IMR-90 (cell line): ENCODE measurements around the gene SPPL3. TPM values are rescaled to one million over a fixed set of nuclear protein-coding genes. Genes with fewer than 3 reads are reported as not detected.

Source experiments
- ATAC-seq: fragments of 200-7000 bp; cut with Tn5 transposase; 2 replicates; pipeline ENCODE4 v1.9.1; 2020; ENCODE audit warnings: low read depth, mild to moderate bottlenecking, moderate library complexity
- BruUV-seq: library from RNA; stranded (reverse); fragments of 400-500 nt; replicated peaks from 2 replicates; lab custom pipeline; 2021; lab: Mats Ljungman, UMichigan
- CTCF ChIA-PET: fragments of 300-600 bp; formaldehyde crosslinking; extraction: SDS; loops from one replicate; lab custom pipeline; 2021; ENCODE audit warnings: antibody characterized with exemption; lab: Yijun Ruan, JAX
- POLR2A ChIA-PET: fragments of 300-600 bp; sonication (Branson Sonifier 250); formaldehyde crosslinking; loops from one replicate; lab custom pipeline; 2022; ENCODE audit warnings: antibody characterized with exemption; ENCODE audit not compliant: unreplicated experiment; lab: Charles Lee
- DNase-seq: peaks from one replicate; pipeline ENCODE4 v3.0.0; 2013
- H2AFZ ChIP-seq: replicated peaks from 2 replicates; pipeline ENCODE3; 2013; ENCODE audit warnings: low read length, mild to moderate bottlenecking; ENCODE audit not compliant: poor library complexity
- H2AK5ac ChIP-seq: 2 replicates; pipeline ENCODE4 v1.6.1; 2013; ENCODE audit warnings: low read depth, low read length, inconsistent platforms
- H2AK9ac ChIP-seq: replicated peaks from 2 replicates; pipeline ENCODE3; 2013; ENCODE audit warnings: mild to moderate bottlenecking, low read depth, low read length, moderate library complexity; ENCODE audit not compliant: poor library complexity
- H2BK120ac ChIP-seq: 2 replicates; pipeline ENCODE4 v1.6.1; 2013; ENCODE audit warnings: low read depth, low read length, inconsistent platforms
- H2BK15ac ChIP-seq: 3 replicates; pipeline ENCODE4 v1.6.1; 2013; ENCODE audit warnings: low read depth, low read length, inconsistent platforms
- H2BK20ac ChIP-seq: 2 replicates; pipeline ENCODE4 v1.6.1; 2013; ENCODE audit warnings: low read depth, mild to moderate bottlenecking, inconsistent platforms, low read length, moderate library complexity
- H2BK5ac ChIP-seq: 2 replicates; pipeline ENCODE4 v1.6.1; 2013; ENCODE audit warnings: mild to moderate bottlenecking, low read depth, low read length, inconsistent platforms; ENCODE audit not compliant: poor library complexity, severe bottlenecking
- H3K14ac ChIP-seq: replicated peaks from 2 replicates; pipeline ENCODE4 v1.6.1; 2013; ENCODE audit warnings: low read depth, low read length, inconsistent platforms
- H3K18ac ChIP-seq: 2 replicates; pipeline ENCODE4 v1.6.1; 2013; ENCODE audit warnings: low read depth, low read length, control low read depth
- H3K23ac ChIP-seq: 2 replicates; pipeline ENCODE4 v1.6.1; 2013; ENCODE audit warnings: low read depth, low read length, inconsistent platforms
- H3K27ac ChIP-seq: 2 replicates; pipeline ENCODE4 v1.5.1; 2013; ENCODE audit warnings: mild to moderate bottlenecking, control low read depth, low read length; ENCODE audit not compliant: insufficient read depth
- H3K27me3 ChIP-seq: 2 replicates; pipeline ENCODE4 v1.6.1; 2013; ENCODE audit warnings: low read length; ENCODE audit not compliant: control insufficient read depth, insufficient read depth
- H3K36me3 ChIP-seq: 2 replicates; pipeline ENCODE4 v1.6.1; 2013; ENCODE audit warnings: low read length, mixed read lengths; ENCODE audit not compliant: control insufficient read depth, insufficient read depth
- H3K4ac ChIP-seq: 2 replicates; pipeline ENCODE4 v1.6.1; 2013; ENCODE audit warnings: low read depth, low read length, inconsistent platforms
- H3K4me1 ChIP-seq: 2 replicates; pipeline ENCODE4 v1.6.1; 2013; ENCODE audit warnings: low read length, mixed read lengths; ENCODE audit not compliant: control insufficient read depth, insufficient read depth
- H3K4me2 ChIP-seq: 2 replicates; pipeline ENCODE4 v1.6.1; 2013; ENCODE audit warnings: low read depth, mild to moderate bottlenecking, control low read depth, low read length, moderate library complexity
- H3K4me3 ChIP-seq: 2 replicates; pipeline ENCODE4 v1.5.1; 2013; ENCODE audit warnings: low read depth, mild to moderate bottlenecking, control low read depth, low read length, moderate library complexity; ENCODE audit not compliant: insufficient read depth
- H3K56ac ChIP-seq: 2 replicates; pipeline ENCODE4 v1.6.1; 2013; ENCODE audit warnings: low read length, inconsistent platforms; ENCODE audit not compliant: insufficient read depth; ENCODE audit errors: extremely low read depth
- H3K79me1 ChIP-seq, 2 experiments: 2 replicates each; pipeline ENCODE4 v1.6.1; 2013; ENCODE audit warnings: low read length in 2 of 2, inconsistent platforms in 1 of 2, low read depth in 1 of 2
- H3K9ac ChIP-seq: 2 replicates; pipeline ENCODE4 v1.6.1; 2013; ENCODE audit warnings: low read depth, low read length, control low read depth
- H3K9me1 ChIP-seq: 2 replicates; pipeline ENCODE4 v1.6.1; 2013; ENCODE audit warnings: low read length, inconsistent platforms; ENCODE audit not compliant: insufficient read depth
- H3K9me3 ChIP-seq: 2 replicates; pipeline ENCODE4 v1.6.1; 2013; ENCODE audit warnings: low read length; ENCODE audit not compliant: control insufficient read depth, insufficient read depth
- H4K20me1 ChIP-seq: 2 replicates; pipeline ENCODE4 v1.6.1; 2013; ENCODE audit warnings: low read length, inconsistent platforms; ENCODE audit not compliant: insufficient read depth
- H4K5ac ChIP-seq: 2 replicates; pipeline ENCODE4 v1.6.1; 2013; ENCODE audit warnings: mild to moderate bottlenecking, low read depth, low read length, control low read depth
- H4K8ac ChIP-seq, 2 experiments: 2 replicates each; pipeline ENCODE4 v1.6.1; 2013; ENCODE audit warnings: low read depth in 2 of 2, low read length in 2 of 2, control low read depth in 1 of 2, inconsistent platforms in 1 of 2
- H4K91ac ChIP-seq: 2 replicates; pipeline ENCODE4 v1.6.1; 2013; ENCODE audit warnings: low read depth, low read length, inconsistent platforms; ENCODE audit not compliant: insufficient read depth
- CEBPB ChIP-seq: IDR thresholded peaks from 2 replicates; pipeline ENCODE4 v1.6.1; 2012; ENCODE audit warnings: low read depth, low read length, improper control_type of control experiment
- ELK1 ChIP-seq: fragments of 150-350 bp; IDR thresholded peaks from 2 replicates; pipeline ENCODE4 v1.6.1; 2016; ENCODE audit warnings: low read depth, mild to moderate bottlenecking, low read length, moderate library complexity, borderline replicate concordance
- FOS ChIP-seq: fragments of 150-350 bp; IDR thresholded peaks from 2 replicates; pipeline ENCODE4 v1.6.1; 2016; ENCODE audit warnings: low read depth, low read length
- MAFK ChIP-seq: IDR thresholded peaks from 2 replicates; pipeline ENCODE4 v1.6.1; 2012; ENCODE audit warnings: low read depth, low read length, improper control_type of control experiment
- MAZ ChIP-seq: IDR thresholded peaks from 2 replicates; pipeline ENCODE4 v1.6.1; 2012; ENCODE audit warnings: low read depth, mild to moderate bottlenecking, low read length, improper control_type of control experiment, moderate library complexity, borderline replicate concordance
- MXI1 ChIP-seq: IDR thresholded peaks from 2 replicates; pipeline ENCODE4 v1.6.1; 2012; ENCODE audit warnings: low read depth, mild to moderate bottlenecking, low read length, moderate library complexity, borderline replicate concordance
- POLR2A ChIP-seq: IDR thresholded peaks from 2 replicates; pipeline ENCODE4 v1.6.1; 2012; ENCODE audit warnings: mild to moderate bottlenecking, low read depth, low read length
- RAD21 ChIP-seq: IDR thresholded peaks from 2 replicates; pipeline ENCODE4 v1.6.1; 2012; ENCODE audit warnings: low read length, improper control_type of control experiment
- RCOR1 ChIP-seq: IDR thresholded peaks from 2 replicates; pipeline ENCODE4 v1.6.1; 2012; ENCODE audit warnings: mild to moderate bottlenecking, low read length, improper control_type of control experiment; ENCODE audit not compliant: insufficient replicate concordance
- RFX5 ChIP-seq: IDR thresholded peaks from 2 replicates; pipeline ENCODE4 v1.8.0; 2012; ENCODE audit warnings: low read depth, mild to moderate bottlenecking, low read length, moderate library complexity
- WGBS, 2 experiments: methylation state at CpG; one replicate each; pipeline versions ENCODE4 v1.1.5 to v1.1.7; 2013; ENCODE audit warnings: missing lambda C conversion rate in 2 of 2; ENCODE audit not compliant: insufficient read length in 1 of 2; ENCODE audit errors: extremely low coverage in 2 of 2; 5-methylcytosine and 5-hydroxymethylcytosine counted together
- dilution Hi-C: fragments of 300-500 bp; cut with HindIII; formaldehyde crosslinking; loops from one replicate; pipeline ENCODE4 v1.14.3; 2018; ENCODE audit warnings: low sequenced_read_pairs; ENCODE audit not compliant: unreplicated experiment
- in situ Hi-C: fragments of 300-500 bp; cut with MboI; formaldehyde crosslinking; loops from 3 replicates; pipeline ENCODE4 v1.14.3; 2019; ENCODE audit warnings: low sequenced_read_pairs, inconsistent platforms, mixed read lengths
- intact Hi-C: fragments of 100-400 bp; cut with micrococcal nuclease; formaldehyde crosslinking; loops from 2 replicates; pipeline ENCODE4 v1.10.0; 2022
- polyA plus RNA-seq, 3 experiments: library from polyadenylated mRNA; depleted of rRNA; stranded (reverse); fragments of >200 nt; gene quantifications; 2 replicates each; pipeline ENCODE4 v1.2.3, GENCODE V29; 2012; ENCODE audit warnings: low replicate concordance in 1 of 3
- total RNA-seq: library from RNA; depleted of rRNA; stranded (reverse); fragments of >200 nt; gene quantifications from 2 replicates; pipeline ENCODE4 v1.2.3, GENCODE V29; 2012
- TF ChIP-seq, protein P1 (sequence below): conservative IDR thresholded peaks from 2 replicates; pipeline ENCODE4 v1.5.1; 2012; ENCODE audit warnings: mild to moderate bottlenecking, low read depth, low read length, improper control_type of control experiment

The SPPL3 gene
- total and polyA plus RNA-seq, 2 of the 4 experiments (the other 2 are of a cell fraction) = 1.6 to 18.0 TPM

- ATAC-seq (no peak), DNase-seq (no peak)
- Histone ChIP-seq H3K14ac (no peak overlapping the region), H3K4me1 (no peaks in the 10 kb centered on the region), H2AFZ (no peak overlapping the region), H4K5ac (no peak overlapping the region), H3K27ac (no peak overlapping the region), H3K9ac (no peak overlapping the region), H4K8ac (no peak overlapping the region), H2BK15ac (no peak overlapping the region), H3K4me2 (no peak overlapping the region), H3K4ac (no peak overlapping the region), H2BK5ac (no peak overlapping the region), H2BK20ac (no peak overlapping the region), H2AK5ac (no peak overlapping the region), H2AK9ac (no peak overlapping the region), H3K9me1 (no peaks in the 10 kb centered on the region), H3K36me3 (peaks cover 2% of the 10 kb centered on the region), H3K4me3 (no peak overlapping the region), H3K18ac (no peak overlapping the region), H4K91ac (no peak overlapping the region), H3K79me1 (no peaks in the 10 kb centered on the region), H2BK120ac (no peak overlapping the region), H3K23ac (no peak overlapping the region), H3K9me3 (no peaks in the 10 kb centered on the region), H4K20me1 (no peaks in the 10 kb centered on the region), H3K56ac (no peak overlapping the region), H3K27me3 (no peaks in the 10 kb centered on the region)
- in situ Hi-C loops = no loop called here
- no TSS peak for BruUV-seq
- no peak for TF ChIP-seq FOS
- no peak for TF ChIP-seq MAFK
- no peak for TF ChIP-seq MAZ
- TF ChIP-seq RFX5 = no peak
- no peak for TF ChIP-seq RAD21
- TF ChIP-seq, protein P1, sequence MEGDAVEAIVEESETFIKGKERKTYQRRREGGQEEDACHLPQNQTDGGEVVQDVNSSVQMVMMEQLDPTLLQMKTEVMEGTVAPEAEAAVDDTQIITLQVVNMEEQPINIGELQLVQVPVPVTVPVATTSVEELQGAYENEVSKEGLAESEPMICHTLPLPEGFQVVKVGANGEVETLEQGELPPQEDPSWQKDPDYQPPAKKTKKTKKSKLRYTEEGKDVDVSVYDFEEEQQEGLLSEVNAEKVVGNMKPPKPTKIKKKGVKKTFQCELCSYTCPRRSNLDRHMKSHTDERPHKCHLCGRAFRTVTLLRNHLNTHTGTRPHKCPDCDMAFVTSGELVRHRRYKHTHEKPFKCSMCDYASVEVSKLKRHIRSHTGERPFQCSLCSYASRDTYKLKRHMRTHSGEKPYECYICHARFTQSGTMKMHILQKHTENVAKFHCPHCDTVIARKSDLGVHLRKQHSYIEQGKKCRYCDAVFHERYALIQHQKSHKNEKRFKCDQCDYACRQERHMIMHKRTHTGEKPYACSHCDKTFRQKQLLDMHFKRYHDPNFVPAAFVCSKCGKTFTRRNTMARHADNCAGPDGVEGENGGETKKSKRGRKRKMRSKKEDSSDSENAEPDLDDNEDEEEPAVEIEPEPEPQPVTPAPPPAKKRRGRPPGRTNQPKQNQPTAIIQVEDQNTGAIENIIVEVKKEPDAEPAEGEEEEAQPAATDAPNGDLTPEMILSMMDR = no peak
- TF ChIP-seq POLR2A = no peak
- TF ChIP-seq CEBPB = no peak
- TF ChIP-seq ELK1 = no peak
- TF ChIP-seq RCOR1 = no peak
- TF ChIP-seq MXI1 = no peak
- dilution Hi-C loops = no loop called here
- 83% methylated on average over 2 of the region's 3 CpGs; no CpG with 5 or more reads in 1 of the 2 experiments for WGBS, 2 experiments
- CTCF ChIA-PET = no interaction called here
- intact Hi-C loops = no loop called here
- POLR2A ChIA-PET = no interaction called here
These were observed 170.6 kb downstream of the SPPL3 start for GRCh38 chr12:120733574-120733973.
